ENCODE measurements around the gene COL5A1.
"Not testable (repeated sequence)": the region's sequence is repeated elsewhere in the genome, so short reads cannot be mapped to it uniquely, and the experiment has no call there.

COL5A1 gene

GRCh38 chr9:134693641-134694367 is 52.2 kb downstream of the COL5A1 start:
- DNase-seq = no peak

- no peak for DNase-seq
These were observed 52.7 kb downstream of the COL5A1 start for GRCh38 chr9:134694368-134694665.

GRCh38 chr9:134694714-134695113 is 53.1 kb downstream of the COL5A1 start:
- no peak for DNase-seq

GRCh38 chr9:134695144-134695543 is 53.5 kb downstream of the COL5A1 start:
- no peak for DNase-seq

- DNase-seq = no peak
These were observed 54.8 kb downstream of the COL5A1 start for GRCh38 chr9:134696433-134696832.

GRCh38 chr9:134698111-134698510 is 56.5 kb downstream of the COL5A1 start:
- DNase-seq = no peak

GRCh38 chr9:134698587-134699342 is 57.2 kb downstream of the COL5A1 start:
- peak; percentile 21 to 22 for DNase-seq

GRCh38 chr9:134699343-134699740 is 57.7 kb downstream of the COL5A1 start:
- DNase-seq = no peak

GRCh38 chr9:134700636-134701350 is 59.2 kb downstream of the COL5A1 start:
- no peak for DNase-seq

GRCh38 chr9:134701581-134702259 is 60.1 kb downstream of the COL5A1 start:
- no peak for DNase-seq

GRCh38 chr9:134702291-134702690 is 60.7 kb downstream of the COL5A1 start:
- DNase-seq = no peak

- DNase-seq = not testable (repeated sequence)
These were observed 62.1 kb downstream of the COL5A1 start for GRCh38 chr9:134703730-134704114.

- DNase-seq = no peak
These were observed 62.9 kb downstream of the COL5A1 start for GRCh38 chr9:134704498-134704897.

GRCh38 chr9:134705786-134706185 is 64.2 kb downstream of the COL5A1 start:
- DNase-seq = no peak

GRCh38 chr9:134706522-134706921 is 64.9 kb downstream of the COL5A1 start:
- DNase-seq = no peak

GRCh38 chr9:134707031-134707680 is 65.6 kb downstream of the COL5A1 start:
- DNase-seq = no peak

GRCh38 chr9:134707731-134708671 is 66.4 kb downstream of the COL5A1 start:
- DNase-seq = no peak

GRCh38 chr9:134708672-134709038 is 67.1 kb downstream of the COL5A1 start:
- DNase-seq = no peak

- DNase-seq = no peak
These were observed 68.1 kb downstream of the COL5A1 start for GRCh38 chr9:134709512-134710270.

- DNase-seq = no peak
These were observed 68.6 kb downstream of the COL5A1 start for GRCh38 chr9:134710271-134710540.

- no peak for DNase-seq
These were observed 69.3 kb downstream of the COL5A1 start for GRCh38 chr9:134710901-134711300.
